Keratinocyte (primary cell): ENCODE results near the gene JAM3. TPM values are rescaled to one million over a fixed set of nuclear protein-coding genes. Genes with fewer than 3 reads are reported as not detected.

ENCODE experiments used
- DNase-seq: peaks from one replicate; pipeline ENCODE4 v3.0.0-alpha.2; 2011; ENCODE audit warnings: low read depth, missing footprints, low spot score
- FAIRE-seq: peaks from 2 replicates; lab custom pipeline; 2011; peaks lifted over from hg19 to GRCh38; lab: Jason Lieb, UNC
- H2AFZ ChIP-seq: 2 replicates; pipeline ENCODE4 v1.6.0; 2012; ENCODE audit warnings: low read length, control low read depth, inconsistent platforms; ENCODE audit not compliant: control insufficient read depth
- H3K27ac ChIP-seq: 2 replicates; pipeline ENCODE4 v1.5.1; 2011; ENCODE audit warnings: low read length; ENCODE audit not compliant: control insufficient read depth, insufficient read depth
- H3K27me3 ChIP-seq: 3 replicates; pipeline ENCODE4 v1.6.0; 2011; ENCODE audit warnings: low read length; ENCODE audit not compliant: control insufficient read depth, insufficient read depth; ENCODE audit errors: extremely low read depth
- H3K36me3 ChIP-seq, 2 experiments: 2 replicates in 1 of 2; 3 replicates in 1 of 2; pipeline ENCODE4 v1.5.1; 2011; ENCODE audit warnings: low read length in 2 of 2, mild to moderate bottlenecking in 1 of 2; ENCODE audit not compliant: control insufficient read depth in 2 of 2, insufficient read depth in 2 of 2; ENCODE audit errors: extremely low read depth in 1 of 2
- H3K4me1 ChIP-seq: 3 replicates; pipeline ENCODE4 v1.5.1; 2011; ENCODE audit warnings: low read length; ENCODE audit not compliant: control insufficient read depth, insufficient read depth; ENCODE audit errors: extremely low read depth
- H3K4me2 ChIP-seq: 3 replicates; pipeline ENCODE4 v1.6.0; 2011; ENCODE audit warnings: low read depth, low read length; ENCODE audit not compliant: control insufficient read depth, insufficient read depth; ENCODE audit errors: extremely low read depth
- H3K4me3 ChIP-seq, 3 experiments: fragments of 200-600 bp in 1 of 3; sonication (generic) in 1 of 3; 2 replicates in 2 of 3; 3 replicates in 1 of 3; pipeline ENCODE4 v1.5.1; 2011 to 2016; ENCODE audit warnings: low read length in 3 of 3, mild to moderate bottlenecking in 3 of 3, control low read depth in 2 of 3, inconsistent platforms in 1 of 3, low read depth in 1 of 3, mixed read lengths in 1 of 3, mixed run types in 1 of 3, moderate library complexity in 1 of 3; ENCODE audit not compliant: control insufficient read depth in 2 of 3, insufficient read depth in 2 of 3; ENCODE audit errors: extremely low read depth in 1 of 3
- H3K79me2 ChIP-seq: 2 replicates; pipeline ENCODE4 v1.6.0; 2012; ENCODE audit warnings: low read length; ENCODE audit not compliant: control insufficient read depth, insufficient read depth
- H3K9ac ChIP-seq: 3 replicates; pipeline ENCODE4 v1.6.0; 2011; ENCODE audit warnings: low read length; ENCODE audit not compliant: control insufficient read depth, insufficient read depth; ENCODE audit errors: extremely low read depth
- H3K9me1 ChIP-seq: 3 replicates; pipeline ENCODE4 v1.6.0; 2011; ENCODE audit warnings: low read length; ENCODE audit not compliant: control insufficient read depth, insufficient read depth; ENCODE audit errors: extremely low read depth
- H3K9me3 ChIP-seq: 2 replicates; pipeline ENCODE4 v1.5.1; 2012; ENCODE audit warnings: low read depth, low read length; ENCODE audit not compliant: control insufficient read depth
- H4K20me1 ChIP-seq: 3 replicates; pipeline ENCODE4 v1.6.0; 2011; ENCODE audit warnings: low read length; ENCODE audit not compliant: control insufficient read depth, insufficient read depth; ENCODE audit errors: extremely low read depth
- CTCF ChIP-seq, 3 experiments: IDR thresholded peaks in 1 of 3; conservative IDR thresholded peaks in 1 of 3; optimal IDR thresholded peaks in 1 of 3; 2 replicates in 2 of 3; 3 replicates in 1 of 3; pipeline versions ENCODE3 to v1.5.1; 2011; ENCODE audit warnings: low read length in 3 of 3, mild to moderate bottlenecking in 3 of 3, moderate library complexity in 2 of 3, control low read depth in 1 of 3, inconsistent platforms in 1 of 3; ENCODE audit not compliant: insufficient read depth in 2 of 3; ENCODE audit errors: extremely low read depth in 1 of 3
- EZH2 ChIP-seq: IDR thresholded peaks from one replicate; pipeline ENCODE4 v1.6.1; 2012; ENCODE audit warnings: inconsistent platforms, mild to moderate bottlenecking, low read length, moderate library complexity
- dilution Hi-C: fragments of 300-500 bp; cut with MboI; formaldehyde crosslinking; loops from one replicate; pipeline ENCODE4 v1.7.0; 2020; ENCODE audit warnings: low sequenced_read_pairs; ENCODE audit not compliant: extremely low pct_ligation_motif_present
- polyA plus RNA-seq, 5 experiments: library from polyadenylated mRNA; depleted of rRNA in 3 of 5; stranded (reverse) in 3 of 5; stranded (forward) in 1 of 5; unstranded in 1 of 5; fragments of >200 nt; gene quantifications; 1 replicate in 1 of 5; 2 replicates in 3 of 5; 3 replicates in 1 of 5; pipeline versions ENCODE4 v1.2.1 to v1.2.3, GENCODE V29; 2011 to 2012; ENCODE audit warnings: missing spikeins in 2 of 5, low read depth in 1 of 5, low replicate concordance in 1 of 5

JAM3 gene
- polyA plus RNA-seq, 1 donor (not counting 4 experiments of a cell fraction or from before 2014, with no cell fraction given), result 11.4 TPM

GRCh38 chr11:134132808-134133207 lies 63.9 kb downstream of the JAM3 start:
- Histone ChIP-seq H2AFZ (no peak overlapping the region), H3K4me3 (no peak overlapping the region), H3K9ac (no peak overlapping the region), H3K36me3 (no peaks in the 10 kb centered on the region), H3K9me1 (no peaks in the 10 kb centered on the region), H3K27ac (no peak overlapping the region), H3K27me3 (no peaks in the 10 kb centered on the region), H3K9me3 (no peaks in the 10 kb centered on the region), H4K20me1 (no peaks in the 10 kb centered on the region), H3K4me1 (no peaks in the 10 kb centered on the region), H3K79me2 (no peaks in the 10 kb centered on the region), H3K4me2 (no peak overlapping the region)
- dilution Hi-C loops, result no loop called here
- no peak for FAIRE-seq
- DNase-seq, result no peak
- no peak for TF ChIP-seq CTCF (optimal IDR thresholded peaks at IDR 0.05 in 1 of 3, IDR thresholded peaks at IDR 0.05 in 1 of 3, conservative IDR thresholded peaks at IDR 0.05 in 1 of 3; ENCODE audit: extremely low read depth in 1 of 3, insufficient read depth in 2 of 3, low read length in 3 of 3)
- no peak for TF ChIP-seq EZH2

- no peak overlapping the region for H3K9ac ChIP-seq
Measured at GRCh38 chr11:134134167-134134566, 65.3 kb downstream of the JAM3 start.

More at GRCh38 chr11:134134167-134134566, 65.3 kb downstream of the JAM3 start:
- H4K20me1 ChIP-seq, result no peaks in the 10 kb centered on the region
- no peak for TF ChIP-seq EZH2
- TF ChIP-seq CTCF (optimal IDR thresholded peaks at IDR 0.05 in 1 of 3, IDR thresholded peaks at IDR 0.05 in 1 of 3, conservative IDR thresholded peaks at IDR 0.05 in 1 of 3; ENCODE audit: extremely low read depth in 1 of 3, insufficient read depth in 2 of 3, low read length in 3 of 3), result no peak
- H3K4me2 ChIP-seq, result no peak overlapping the region
- no peak for FAIRE-seq
- dilution Hi-C loops, result no loop called here
- no peak overlapping the region for H2AFZ ChIP-seq
- H3K36me3 ChIP-seq, result no peaks in the 10 kb centered on the region
- no peak overlapping the region for H3K4me3 ChIP-seq
- H3K4me1 ChIP-seq, result no peaks in the 10 kb centered on the region
- H3K9me3 ChIP-seq, result no peaks in the 10 kb centered on the region
- DNase-seq, result no peak
- no peak overlapping the region for H3K27ac ChIP-seq
- H3K9me1 ChIP-seq, result no peaks in the 10 kb centered on the region
- no peaks in the 10 kb centered on the region for H3K79me2 ChIP-seq
- no peaks in the 10 kb centered on the region for H3K27me3 ChIP-seq
